SW480 (cell line): ENCODE measurements around the gene GABRP.
A peak's percentile ranks its signal among the peaks of the same experiment; 100 is the strongest.

Experiments
- DNase-seq: peaks from one replicate; pipeline ENCODE4 v3.0.0-alpha.2; 2016; ENCODE audit warnings: low spot score

Gene GABRP

DNA sequence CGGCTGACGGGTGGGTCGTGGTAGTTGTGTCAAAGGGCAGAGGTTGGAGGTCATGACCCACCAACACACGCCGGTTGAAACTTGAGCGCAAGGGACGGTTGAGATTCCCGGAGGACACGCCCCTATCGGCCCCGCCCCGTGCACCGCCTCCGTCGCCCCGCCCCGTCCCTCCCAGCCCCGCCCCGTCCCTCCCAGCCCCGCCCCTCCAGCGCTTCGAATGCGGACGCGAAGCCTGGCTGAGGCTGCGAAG lies 78.1 kb downstream of the GABRP start:
- DNase-seq: no peak

- peak; percentile 89 for DNase-seq
Observed at GRCh38 chr5:170861917-170862766, 78.6 kb downstream of the GABRP start, which contains the start of gene RANBP17. Gene RANBP17 (plus strand): TSS chr5:170862018.

DNA sequence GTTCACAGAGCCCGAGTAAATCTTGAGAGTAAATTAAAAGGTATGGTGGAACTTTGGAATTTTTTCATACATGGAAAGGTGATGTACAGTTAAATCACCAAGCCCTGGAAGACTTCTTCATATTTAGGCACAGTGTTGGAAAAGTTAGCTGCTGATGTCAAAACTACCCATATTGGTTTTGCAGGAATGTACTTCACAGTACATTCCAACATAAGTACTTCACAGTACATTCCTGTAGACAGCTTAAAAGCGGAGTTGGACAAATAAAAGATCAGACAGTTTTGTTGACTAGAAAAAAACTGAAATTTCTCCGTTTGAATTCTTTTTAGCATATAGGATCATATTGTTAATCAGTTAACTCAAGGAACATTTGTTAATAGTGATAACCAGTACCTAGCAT lies 80.1 kb downstream of the GABRP start:
- DNase-seq: no peak
